ENCODE data around the gene PARVB.

The PARVB gene

DNA sequence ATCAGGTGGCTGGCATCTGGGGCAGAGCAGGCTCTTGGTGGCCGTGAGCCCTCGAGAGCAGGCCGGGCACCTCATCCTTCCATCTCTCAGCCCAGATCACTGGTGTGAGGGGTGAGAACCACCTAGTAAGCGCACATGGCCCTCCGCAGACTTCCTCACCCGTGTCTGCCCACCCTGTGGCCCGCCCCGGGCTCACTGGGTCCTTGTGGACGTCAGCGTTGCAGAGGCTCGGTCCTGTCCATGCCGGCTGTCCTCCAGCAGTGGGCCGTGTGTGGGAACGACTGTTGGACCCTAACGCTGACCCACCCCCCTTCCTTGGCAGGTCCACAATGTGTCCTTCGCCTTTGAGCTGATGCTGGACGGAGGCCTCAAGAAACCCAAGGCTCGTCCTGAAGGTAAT is 139.4 kb downstream of the PARVB start:
- no peak overlapping the region for H3K4me3 ChIP-seq (ENCODE audit: low read length)
- DNase-seq (ENCODE audit: low read depth), result no peak
- TF ChIP-seq CTCF (conservative IDR thresholded peaks at IDR 0.05; ENCODE audit: low read length), result no peak

GRCh38 chr22:44164031-44164430 is 139.9 kb downstream of the PARVB start:
- no peak for DNase-seq (ENCODE audit: low read depth)
- H3K4me3 ChIP-seq (ENCODE audit: low read length), result no peak overlapping the region
- no peak for TF ChIP-seq CTCF (conservative IDR thresholded peaks at IDR 0.05; ENCODE audit: low read length)

DNA sequence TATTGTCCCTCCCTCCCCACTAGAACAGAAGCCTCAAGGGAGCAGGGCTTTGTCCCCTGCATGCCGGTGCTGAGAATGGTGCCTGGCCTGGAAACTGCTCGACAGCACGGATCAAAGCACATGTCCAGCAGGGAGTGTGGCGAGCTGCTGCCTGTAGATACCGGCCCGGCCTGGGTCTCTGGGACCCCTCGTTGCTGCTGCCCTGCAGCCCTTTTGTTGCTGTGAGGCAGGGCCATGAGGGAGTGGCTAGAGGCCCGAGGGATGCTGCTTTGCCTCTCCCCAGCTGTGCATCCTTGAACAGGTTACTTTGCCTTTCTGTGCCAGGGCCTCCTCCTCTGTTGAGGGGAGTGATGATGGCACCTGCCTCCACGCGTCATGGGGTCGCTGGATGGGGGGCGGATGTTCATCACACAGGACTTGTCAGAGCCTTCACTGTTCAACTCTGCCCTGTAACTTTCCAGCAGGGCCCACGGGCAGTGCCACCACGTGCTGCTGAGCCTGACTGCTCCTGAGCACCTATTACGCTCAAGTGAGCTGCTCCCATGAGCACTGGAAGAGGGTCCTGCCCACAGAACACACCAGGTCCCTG is 141.3 kb downstream of the PARVB start:
- TF ChIP-seq CTCF (conservative IDR thresholded peaks at IDR 0.05; ENCODE audit: low read length), result no peak
- DNase-seq (ENCODE audit: low read depth), result no peak

GRCh38 chr22:44166498-44167276 is 142.6 kb downstream of the PARVB start:
- H3K4me3 ChIP-seq (ENCODE audit: low read length), result no peak overlapping the region
- DNase-seq (ENCODE audit: low read depth), result no peak
- no peak for TF ChIP-seq CTCF (conservative IDR thresholded peaks at IDR 0.05; ENCODE audit: low read length)

More for the DNA sequence above, 141.3 kb downstream of the PARVB start:
- H3K4me3 ChIP-seq (ENCODE audit: low read length), result no peak overlapping the region

- H3K4me3 ChIP-seq (ENCODE audit: low read length), result no peak overlapping the region
- DNase-seq (ENCODE audit: low read depth), result no peak
- no peak for TF ChIP-seq CTCF (conservative IDR thresholded peaks at IDR 0.05; ENCODE audit: low read length)
These were observed 143.4 kb downstream of the PARVB start for GRCh38 chr22:44167501-44167900.

DNA sequence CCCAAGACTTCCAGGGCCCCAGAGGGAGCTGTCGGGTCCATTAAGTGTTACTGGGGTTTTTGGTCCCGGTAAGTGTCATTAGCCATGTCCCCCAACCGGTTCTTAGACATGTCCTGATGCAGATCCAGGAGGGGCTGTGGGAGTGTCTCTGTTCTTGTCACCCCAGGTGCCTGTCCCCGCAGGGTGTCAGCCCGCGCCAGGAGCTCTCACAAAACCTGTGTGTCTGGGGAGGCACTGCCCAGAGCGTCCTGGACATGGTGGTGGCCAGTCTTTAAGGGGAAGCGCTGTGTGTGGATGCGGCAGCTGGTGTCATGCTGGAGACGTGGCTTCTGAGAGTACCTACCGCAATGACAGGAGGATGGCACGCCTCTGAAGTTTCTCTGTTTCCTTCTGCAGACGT is 144.1 kb downstream of the PARVB start:
- TF ChIP-seq CTCF (conservative IDR thresholded peaks at IDR 0.05; ENCODE audit: low read length), result no peak

GRCh38 chr22:44170470-44170869 is 146.4 kb downstream of the PARVB start:
- DNase-seq (ENCODE audit: low read depth), result no peak
- no peak for TF ChIP-seq CTCF (conservative IDR thresholded peaks at IDR 0.05; ENCODE audit: low read length)
- H3K4me3 ChIP-seq (ENCODE audit: low read length), result no peak overlapping the region

More for the DNA sequence above, 144.1 kb downstream of the PARVB start:
- H3K4me3 ChIP-seq (ENCODE audit: low read length), result no peak overlapping the region
- no peak for DNase-seq (ENCODE audit: low read depth)
